GM18517 (cell line): ENCODE data around the gene FZR1.

Experiments
- ATAC-seq: cut with Tn5 transposase; IDR thresholded peaks from one replicate; pipeline ENCODE4 v1.9.1; 2021; ENCODE audit warnings: mild to moderate bottlenecking, moderate library complexity; ENCODE audit not compliant: unreplicated experiment

FZR1 gene

GRCh38 chr19:3505598-3506383, at the start of gene FZR1:
Gene FZR1 (plus strand): TSS chr19:3506311. CDS start chr19:3522990, 16,679 bp downstream.
- peak; percentile 68 for ATAC-seq

- ATAC-seq = no peak
Observed at GRCh38 chr19:3456925-3457527, 49.1 kb upstream of the FZR1 start.

DNA sequence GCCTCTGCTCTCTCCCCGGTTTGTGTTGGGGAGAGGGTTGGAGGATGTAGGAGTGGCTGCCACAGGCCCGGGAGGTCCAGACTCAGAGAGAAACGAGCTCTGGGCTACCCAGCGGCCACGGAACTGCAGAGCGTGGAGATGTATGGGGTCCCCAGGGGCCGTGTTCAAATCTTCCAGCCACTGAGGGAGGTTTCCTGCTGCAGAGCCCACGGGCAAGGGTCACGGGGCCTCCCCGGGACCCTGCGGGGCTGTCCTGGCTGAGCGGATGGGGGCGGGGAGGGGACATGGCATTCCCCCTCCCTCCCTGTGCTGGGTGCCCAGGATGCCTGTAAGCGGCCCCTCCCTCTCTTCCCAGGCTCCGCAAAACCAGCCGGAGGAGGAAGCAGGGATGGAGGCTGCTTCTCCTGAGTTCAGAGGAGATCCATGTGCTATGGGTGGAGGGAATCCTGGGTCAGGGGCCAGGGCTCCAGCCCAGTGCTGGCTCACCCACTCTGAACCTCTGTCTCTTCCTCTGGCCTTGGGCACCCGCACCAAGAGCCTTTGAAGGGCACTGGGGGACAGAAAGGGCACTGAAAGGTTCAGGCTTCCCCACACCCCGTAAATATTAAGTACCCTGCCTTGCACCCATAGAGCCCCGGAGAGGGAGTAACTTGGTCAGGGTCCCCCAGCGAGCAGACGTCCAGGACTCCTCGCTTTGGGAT, 48.4 kb upstream of the FZR1 start:
- ATAC-seq = no peak

DNA sequence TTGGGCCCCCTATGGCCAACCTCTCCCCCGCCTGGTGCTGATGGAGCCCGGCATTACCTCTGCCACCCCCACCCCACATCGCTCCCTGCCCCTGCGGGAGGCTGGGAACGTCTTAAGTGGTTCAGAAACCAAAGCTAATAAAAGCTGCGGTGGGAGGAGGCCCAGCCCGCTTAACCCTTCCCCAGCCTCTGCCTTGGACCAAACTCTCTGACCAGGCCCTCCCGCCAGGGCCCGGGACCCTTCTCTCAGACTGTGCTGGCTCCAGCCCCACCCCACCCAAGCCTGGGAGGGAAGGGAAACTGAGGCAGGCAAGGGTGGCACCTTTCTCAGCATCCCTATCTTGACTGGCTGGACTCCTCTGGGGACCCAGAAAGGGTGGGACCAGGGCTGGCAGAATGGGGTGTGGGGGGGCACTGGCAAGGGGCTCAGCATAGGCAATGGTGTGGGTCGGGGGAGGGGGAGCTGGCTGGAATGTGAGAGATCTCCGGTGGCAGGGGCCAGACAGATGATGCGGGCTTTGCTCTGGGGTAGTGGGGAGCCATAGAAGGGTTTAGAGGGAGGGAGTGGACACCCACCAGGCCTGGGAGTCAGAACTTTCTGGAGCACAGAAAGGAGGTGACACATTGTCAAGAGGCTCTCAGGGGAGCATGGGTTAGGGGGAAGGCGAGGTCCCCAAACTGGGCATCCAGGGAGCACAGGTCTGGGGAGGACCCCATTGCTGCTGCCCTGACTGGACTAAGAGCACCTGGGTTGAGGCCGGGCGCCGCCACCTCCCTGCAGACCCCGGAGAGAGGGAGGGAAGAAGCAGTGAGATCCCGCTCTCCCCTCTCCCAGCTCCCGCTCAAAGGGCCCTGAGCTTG, 47.7 kb upstream of the FZR1 start:
- ATAC-seq = no peak

GRCh38 chr19:3459089-3459881, 46.8 kb upstream of the FZR1 start:
- no peak for ATAC-seq

DNA sequence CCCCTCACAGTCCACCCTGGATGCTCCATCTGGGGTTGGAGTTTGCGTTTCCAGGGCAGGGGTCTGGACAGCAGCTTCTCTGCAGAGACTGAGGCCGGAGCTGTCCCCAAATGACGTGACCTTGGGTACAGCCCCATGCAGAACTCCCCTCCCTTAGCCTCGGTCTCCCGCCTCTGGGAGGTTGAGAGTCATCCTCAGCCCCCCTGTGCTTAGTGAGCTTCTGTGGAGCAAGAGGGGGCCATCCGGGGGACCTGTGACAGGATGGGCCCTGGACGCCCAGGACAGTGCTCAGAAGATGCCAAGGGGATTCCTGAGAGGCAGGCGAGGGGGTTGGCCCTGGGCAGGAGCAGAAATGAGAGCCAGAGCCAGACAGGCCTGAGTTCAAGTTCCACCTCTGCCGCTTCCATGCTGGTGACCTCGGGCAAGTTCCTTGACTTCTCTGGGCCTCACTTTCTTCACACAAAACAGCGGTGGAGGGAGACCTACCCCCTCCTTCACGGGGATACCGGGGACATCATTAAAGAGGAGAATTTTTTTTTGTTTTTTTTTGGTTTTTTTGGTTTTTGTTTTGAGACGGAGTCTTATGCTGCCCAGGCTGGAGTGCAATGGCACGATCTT, 46.0 kb upstream of the FZR1 start:
- no peak for ATAC-seq

GRCh38 chr19:3462991-3463713, 43.0 kb upstream of the FZR1 start:
- ATAC-seq = no peak

- no peak for ATAC-seq
Observed at GRCh38 chr19:3463714-3464586, 42.2 kb upstream of the FZR1 start.

DNA sequence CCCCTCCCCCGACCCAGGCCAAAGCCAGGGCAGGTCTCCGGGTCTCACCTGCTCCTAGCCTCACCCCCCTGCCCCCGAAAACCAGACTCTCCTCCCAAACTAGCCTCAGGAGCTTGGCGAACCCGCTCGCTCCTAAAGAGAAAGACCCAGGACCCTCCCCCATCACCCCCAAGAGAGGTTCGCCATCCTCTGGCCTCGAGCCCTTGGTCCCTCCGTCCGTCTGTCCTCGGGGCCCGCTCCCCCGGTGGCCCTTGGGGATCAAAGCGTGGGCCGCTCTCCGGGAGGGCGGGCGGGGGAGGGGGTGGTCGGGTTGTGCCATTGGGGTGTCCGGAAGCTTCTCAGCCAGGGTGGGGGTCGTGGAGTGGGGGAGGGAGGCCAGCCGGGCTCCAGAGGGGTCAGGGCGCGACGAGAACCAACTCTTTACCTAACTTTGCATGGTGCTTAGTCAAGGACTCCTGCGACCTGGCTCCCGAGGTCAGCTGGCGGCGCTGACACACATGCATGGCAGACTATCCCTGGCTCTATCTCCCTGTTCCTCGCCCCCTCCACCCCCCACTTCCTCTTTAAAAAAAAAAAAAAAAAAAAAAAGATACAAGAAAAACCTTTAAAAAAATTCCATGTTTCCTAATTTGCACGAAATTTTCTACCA, 41.4 kb upstream of the FZR1 start:
- ATAC-seq = no peak

GRCh38 chr19:3465552-3465951, 40.6 kb upstream of the FZR1 start:
- no peak for ATAC-seq

DNA sequence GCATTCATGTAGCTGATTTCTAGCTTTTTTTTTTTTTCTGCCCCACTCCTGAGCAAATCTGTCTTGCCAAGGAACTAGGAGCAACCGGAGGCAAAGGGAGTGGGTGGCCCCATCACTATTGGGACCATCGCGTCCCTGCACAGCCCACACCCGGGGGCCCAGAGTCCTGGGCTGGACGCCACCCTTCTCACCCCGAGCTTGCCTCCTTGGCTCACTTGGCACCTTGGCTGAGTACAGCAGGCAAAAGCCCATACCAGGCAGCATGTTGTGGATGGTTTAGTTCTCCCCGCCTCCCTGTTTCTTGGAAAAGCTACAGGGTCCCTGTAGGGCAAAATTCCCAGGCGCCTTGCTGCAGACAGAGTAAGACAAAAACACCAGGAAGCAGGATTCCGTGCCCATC, 39.5 kb upstream of the FZR1 start:
- no peak for ATAC-seq

- ATAC-seq = no peak
Observed at GRCh38 chr19:3467437-3468198, 38.5 kb upstream of the FZR1 start.

DNA sequence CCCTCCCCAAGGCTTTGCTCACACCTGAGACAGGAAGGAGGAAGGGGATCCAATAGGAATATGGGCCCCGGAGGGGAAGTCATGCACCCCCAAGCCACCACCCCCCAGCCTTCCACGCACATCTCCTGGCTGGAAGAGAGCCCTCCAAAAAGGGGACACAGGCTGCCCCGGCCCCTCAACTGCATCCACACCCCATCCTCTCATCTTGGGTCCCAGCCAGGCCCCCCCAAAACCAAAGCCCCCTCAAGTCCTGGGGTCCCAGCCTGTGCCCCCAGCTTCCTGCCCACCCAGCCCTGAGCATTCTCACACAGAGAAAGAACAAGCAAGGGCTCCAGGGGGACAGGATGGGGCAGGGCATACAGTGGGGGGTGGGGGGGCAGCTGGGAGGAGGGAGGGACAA, 37.9 kb upstream of the FZR1 start:
- no peak for ATAC-seq

GRCh38 chr19:3469638-3470499, 36.2 kb upstream of the FZR1 start:
- no peak for ATAC-seq

DNA sequence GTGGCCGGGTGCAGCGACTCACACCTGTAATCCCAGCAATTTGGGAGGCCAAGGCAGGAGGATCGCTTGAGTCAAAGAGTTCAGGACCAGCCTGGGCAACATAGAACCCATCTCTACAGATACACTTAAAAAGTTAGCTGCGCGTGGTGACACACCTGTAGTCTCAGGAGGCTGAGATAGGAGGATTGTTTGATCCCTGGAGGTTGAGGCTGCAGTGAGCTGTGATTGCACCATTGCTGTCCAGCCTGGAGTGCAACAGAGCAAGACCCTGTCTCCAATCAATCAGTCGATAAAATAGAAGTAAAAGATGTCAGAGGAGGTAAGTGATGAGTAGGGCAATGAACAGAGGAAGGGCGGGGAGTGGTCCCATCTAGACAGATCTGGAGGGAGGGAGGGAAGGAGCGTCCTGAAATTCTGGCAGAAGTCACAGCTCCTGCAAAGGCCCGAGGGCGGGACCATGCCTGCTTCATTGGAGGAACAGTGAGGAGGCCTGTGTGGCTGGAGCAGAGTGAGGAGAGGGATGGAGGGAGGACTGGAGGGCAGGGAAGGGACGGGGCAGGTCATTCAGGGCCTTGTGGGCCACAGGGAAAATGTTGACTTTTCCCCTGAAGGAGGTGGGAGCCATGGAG, 35.5 kb upstream of the FZR1 start:
- no peak for ATAC-seq
